H9 (cell line): ENCODE measurements around the gene BPIFA1. TPM values are rescaled to one million over a fixed set of nuclear protein-coding genes. Genes with fewer than 3 reads are reported as not detected.

Experiments used
- DNase-seq: peaks from one replicate; pipeline ENCODE4 v3.0.0-alpha.2; 2017
- H2AFZ ChIP-seq: one replicate; pipeline ENCODE4 v1.6.1; 2013; ENCODE audit warnings: mild to moderate bottlenecking, low read length, control low read depth, moderate library complexity
- H2AK5ac ChIP-seq: 2 replicates; pipeline ENCODE4 v1.6.1; 2013; ENCODE audit warnings: low read length, control low read depth, mixed read lengths; ENCODE audit not compliant: insufficient read length
- H2BK120ac ChIP-seq: one replicate; pipeline ENCODE4 v1.6.1; 2013; ENCODE audit warnings: low read depth, mild to moderate bottlenecking, low read length, control low read depth, inconsistent platforms; ENCODE audit not compliant: poor library complexity, severe bottlenecking
- H2BK12ac ChIP-seq: 2 replicates; pipeline ENCODE4 v1.6.1; 2013; ENCODE audit warnings: low read length, control low read depth, mixed read lengths, low read depth; ENCODE audit not compliant: insufficient read length
- H2BK15ac ChIP-seq: 2 replicates; pipeline ENCODE4 v1.6.1; 2013; ENCODE audit warnings: low read depth, low read length, control low read depth
- H2BK20ac ChIP-seq: one replicate; pipeline ENCODE4 v1.6.1; 2013; ENCODE audit warnings: low read depth, mild to moderate bottlenecking, low read length, control low read depth, inconsistent platforms; ENCODE audit not compliant: poor library complexity, severe bottlenecking
- H2BK5ac ChIP-seq: 2 replicates; pipeline ENCODE4 v1.6.1; 2013; ENCODE audit warnings: low read length, control low read depth, mixed read lengths; ENCODE audit not compliant: insufficient read length
- H3K14ac ChIP-seq: 2 replicates; pipeline ENCODE4 v1.6.1; 2013; ENCODE audit warnings: low read length, control low read depth; ENCODE audit not compliant: insufficient read depth
- H3K18ac ChIP-seq: 2 replicates; pipeline ENCODE4 v1.6.1; 2013; ENCODE audit warnings: low read depth, mild to moderate bottlenecking, mixed read lengths, low read length, control low read depth; ENCODE audit not compliant: insufficient read length
- H3K23ac ChIP-seq: 2 replicates; pipeline ENCODE4 v1.6.1; 2013; ENCODE audit warnings: low read length, control low read depth, mixed read lengths, low read depth; ENCODE audit not compliant: insufficient read length
- H3K23me2 ChIP-seq: 2 replicates; pipeline ENCODE4 v1.6.1; 2013; ENCODE audit warnings: low read depth, mild to moderate bottlenecking, mixed read lengths, low read length, control low read depth; ENCODE audit not compliant: insufficient read length, poor library complexity, severe bottlenecking
- H3K27ac ChIP-seq: 2 replicates; pipeline ENCODE4 v1.5.1; 2013; ENCODE audit warnings: low read length, control low read depth, mixed read lengths, low read depth; ENCODE audit not compliant: insufficient read length
- H3K27me3 ChIP-seq: 2 replicates; pipeline ENCODE4 v1.6.1; 2013; ENCODE audit warnings: low read length, control low read depth, inconsistent platforms; ENCODE audit not compliant: insufficient read depth
- H3K4ac ChIP-seq: 2 replicates; pipeline ENCODE4 v1.6.1; 2013; ENCODE audit warnings: low read depth, mild to moderate bottlenecking, control low read depth, inconsistent platforms, low read length, moderate library complexity
- H3K4me1 ChIP-seq: 2 replicates; pipeline ENCODE4 v1.6.1; 2013; ENCODE audit warnings: low read length, control low read depth, inconsistent platforms; ENCODE audit not compliant: insufficient read depth
- H3K4me2 ChIP-seq: 2 replicates; pipeline ENCODE4 v1.6.1; 2013; ENCODE audit warnings: low read length, control low read depth, mixed read lengths; ENCODE audit not compliant: insufficient read length, insufficient read depth
- H3K56ac ChIP-seq: 2 replicates; pipeline ENCODE4 v1.6.1; 2013; ENCODE audit warnings: low read depth, mild to moderate bottlenecking, mixed read lengths, low read length, control low read depth; ENCODE audit not compliant: insufficient read length
- H3K79me1 ChIP-seq: 2 replicates; pipeline ENCODE4 v1.6.1; 2013; ENCODE audit warnings: low read depth, mild to moderate bottlenecking, moderate library complexity, low read length, control low read depth, inconsistent platforms; ENCODE audit not compliant: insufficient read depth, poor library complexity, severe bottlenecking
- H3K79me2 ChIP-seq: 2 replicates; pipeline ENCODE4 v1.6.1; 2013; ENCODE audit warnings: low read length, control low read depth, inconsistent platforms; ENCODE audit not compliant: insufficient read depth
- H3K9ac ChIP-seq: 2 replicates; pipeline ENCODE4 v1.6.1; 2013; ENCODE audit warnings: low read length, control low read depth, mixed read lengths; ENCODE audit not compliant: insufficient read length; ENCODE audit errors: extremely low read depth
- H3K9me3 ChIP-seq: one replicate; pipeline ENCODE4 v1.6.1; 2013; ENCODE audit warnings: low read depth, low read length, inconsistent platforms; ENCODE audit not compliant: control insufficient read depth
- H3T11ph ChIP-seq: one replicate; pipeline ENCODE4 v1.6.1; 2013; ENCODE audit warnings: mild to moderate bottlenecking, low read length, control low read depth, inconsistent platforms
- H4K20me1 ChIP-seq: one replicate; pipeline ENCODE4 v1.6.1; 2013; ENCODE audit not compliant: control insufficient read depth, insufficient read length, insufficient read depth
- H4K5ac ChIP-seq: 2 replicates; pipeline ENCODE4 v1.6.1; 2013; ENCODE audit warnings: low read depth, mild to moderate bottlenecking, mixed read lengths, low read length, control low read depth; ENCODE audit not compliant: insufficient read length
- H4K8ac ChIP-seq: replicated peaks from 2 replicates; pipeline ENCODE4 v1.6.1; 2013; ENCODE audit warnings: low read length, control low read depth, mixed read lengths, low read depth; ENCODE audit not compliant: insufficient read length
- H4K91ac ChIP-seq: 2 replicates; pipeline ENCODE4 v1.6.1; 2013; ENCODE audit warnings: low read depth, mild to moderate bottlenecking, moderate library complexity, mixed read lengths, low read length, control low read depth; ENCODE audit not compliant: insufficient read length
- H3K27ac Mint-ChIP-seq, 3 experiments: 2 replicates in 2 of 3; 3 replicates in 1 of 3; pipeline ENCODE4 v1.8.0; 2020 to 2021; ENCODE audit warnings: mixed read lengths in 3 of 3, mild to moderate bottlenecking in 1 of 3, moderate library complexity in 1 of 3
- H3K27me3 Mint-ChIP-seq: 2 replicates; pipeline ENCODE4 v1.8.0; 2021; ENCODE audit warnings: low read depth, mild to moderate bottlenecking, moderate library complexity, mixed read lengths
- H3K36me3 Mint-ChIP-seq, 3 experiments: 2 replicates in 2 of 3; 3 replicates in 1 of 3; pipeline ENCODE4 v1.8.0; 2020 to 2021; ENCODE audit warnings: low read depth in 3 of 3, mixed read lengths in 3 of 3; ENCODE audit not compliant: insufficient read depth in 1 of 3
- H3K4me1 Mint-ChIP-seq, 2 experiments: 2 replicates each; pipeline ENCODE4 v1.8.0; 2020; ENCODE audit warnings: mixed read lengths in 2 of 2
- H3K4me3 Mint-ChIP-seq, 2 experiments: 2 replicates in 1 of 2; 3 replicates in 1 of 2; pipeline ENCODE4 v1.8.0; 2020 to 2021; ENCODE audit warnings: mild to moderate bottlenecking in 2 of 2, mixed read lengths in 2 of 2, moderate library complexity in 1 of 2
- H3K9me3 Mint-ChIP-seq, 2 experiments: 2 replicates in 1 of 2; 3 replicates in 1 of 2; pipeline ENCODE4 v1.8.0; 2020; ENCODE audit warnings: mild to moderate bottlenecking in 2 of 2, mixed read lengths in 2 of 2, moderate library complexity in 1 of 2
- WGBS: extraction: QIAGEN DNeasy Blood & Tissue Kit; methylation state at CpG from one replicate; pipeline ENCODE4 v1.1.7; 2013; ENCODE audit warnings: missing lambda C conversion rate, low lambda C conversion rate, mixed read lengths; ENCODE audit not compliant: insufficient read length; ENCODE audit errors: extremely low coverage; 5-methylcytosine and 5-hydroxymethylcytosine counted together
- total RNA-seq: library from RNA; stranded (reverse); gene quantifications from 2 replicates; pipeline ENCODE4 v1.2.1, GENCODE V29; 2021
- TF ChIP-seq, protein P1 (sequence below): fragments of 200-600 bp; sonication (generic); conservative IDR thresholded peaks from 3 replicates; pipeline ENCODE4 v1.8.0; 2021; ENCODE audit warnings: antibody characterized with exemption, mild to moderate bottlenecking

The BPIFA1 gene
- total RNA-seq, 1 experiment from 2014 or later: not detected

DNA sequence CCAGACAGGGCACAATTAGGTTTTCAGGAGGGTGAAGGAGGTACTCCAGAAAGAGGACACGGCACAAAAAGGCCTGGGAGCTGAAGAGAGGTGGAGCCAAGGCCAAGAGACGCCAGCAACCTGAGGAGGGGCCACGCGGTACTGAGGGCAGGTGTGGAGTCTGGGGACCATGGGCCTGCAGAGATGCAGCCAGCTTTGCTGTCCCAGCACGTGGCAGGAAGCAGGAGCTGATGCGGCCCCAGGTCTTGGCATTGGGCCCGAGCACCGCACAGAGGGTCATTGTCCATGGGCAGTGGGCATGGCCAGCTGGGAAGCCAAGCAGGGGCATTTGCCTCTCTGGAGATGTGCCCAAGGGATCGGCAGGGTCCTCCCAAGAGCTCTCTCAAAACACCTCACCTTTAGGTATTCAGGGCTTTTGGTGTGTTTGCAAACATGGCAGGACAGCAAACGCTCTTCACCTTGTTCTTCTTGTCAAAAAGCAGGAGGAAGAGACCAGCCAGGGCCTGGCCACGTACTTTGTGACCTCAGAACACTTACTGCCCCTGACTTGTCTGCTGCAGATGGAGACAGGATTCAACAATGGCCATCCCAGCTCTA is 45.9 kb downstream of the BPIFA1 start:
- Histone ChIP-seq H3K79me1 (no peaks in the 10 kb centered on the region), H2BK20ac (no peak overlapping the region), H3K27ac (no peak overlapping the region), H3K23me2 (no peaks in the 10 kb centered on the region), H3K79me2 (no peaks in the 10 kb centered on the region), H2AFZ (no peak overlapping the region), H2BK5ac (no peak overlapping the region), H4K8ac (no peak overlapping the region), H3K27me3 (no peaks in the 10 kb centered on the region), H3K9ac (no peak overlapping the region), H3K4ac (no peak overlapping the region), H3K4me2 (no peak overlapping the region), H3K14ac (no peak overlapping the region; the same call in 1 of the 2 replicates), H3T11ph (no peak overlapping the region), H3K9me3 (no peaks in the 10 kb centered on the region), H4K5ac (no peak overlapping the region), H2AK5ac (no peak overlapping the region), H3K4me1 (no peaks in the 10 kb centered on the region; the same call in 1 of the 2 replicates), H3K18ac (no peak overlapping the region), H2BK12ac (no peak overlapping the region), H4K20me1 (no peaks in the 10 kb centered on the region), H2BK15ac (no peak overlapping the region), H3K56ac (no peak overlapping the region), H3K23ac (no peak overlapping the region), H2BK120ac (no peak overlapping the region), H4K91ac (no peak overlapping the region)
- peaks cover 18 to 30% of the 10 kb centered on the region in 2 experiments for H3K4me1 Mint-ChIP-seq
- TF ChIP-seq, protein P1, sequence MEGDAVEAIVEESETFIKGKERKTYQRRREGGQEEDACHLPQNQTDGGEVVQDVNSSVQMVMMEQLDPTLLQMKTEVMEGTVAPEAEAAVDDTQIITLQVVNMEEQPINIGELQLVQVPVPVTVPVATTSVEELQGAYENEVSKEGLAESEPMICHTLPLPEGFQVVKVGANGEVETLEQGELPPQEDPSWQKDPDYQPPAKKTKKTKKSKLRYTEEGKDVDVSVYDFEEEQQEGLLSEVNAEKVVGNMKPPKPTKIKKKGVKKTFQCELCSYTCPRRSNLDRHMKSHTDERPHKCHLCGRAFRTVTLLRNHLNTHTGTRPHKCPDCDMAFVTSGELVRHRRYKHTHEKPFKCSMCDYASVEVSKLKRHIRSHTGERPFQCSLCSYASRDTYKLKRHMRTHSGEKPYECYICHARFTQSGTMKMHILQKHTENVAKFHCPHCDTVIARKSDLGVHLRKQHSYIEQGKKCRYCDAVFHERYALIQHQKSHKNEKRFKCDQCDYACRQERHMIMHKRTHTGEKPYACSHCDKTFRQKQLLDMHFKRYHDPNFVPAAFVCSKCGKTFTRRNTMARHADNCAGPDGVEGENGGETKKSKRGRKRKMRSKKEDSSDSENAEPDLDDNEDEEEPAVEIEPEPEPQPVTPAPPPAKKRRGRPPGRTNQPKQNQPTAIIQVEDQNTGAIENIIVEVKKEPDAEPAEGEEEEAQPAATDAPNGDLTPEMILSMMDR: no peak
- no peak overlapping the region for H3K4me3 Mint-ChIP-seq
- H3K36me3 Mint-ChIP-seq: no peaks in the 10 kb centered on the region
- H3K9me3 Mint-ChIP-seq: no peaks in the 10 kb centered on the region
- no CpG with 5 or more reads among the region's 11 CpGs for WGBS
- H3K27ac Mint-ChIP-seq: no peak overlapping the region
- DNase-seq: peak; percentile 25
- H3K27me3 Mint-ChIP-seq: peaks cover 10% of the 10 kb centered on the region
